ENCODE measurements around the gene SHC4.
"Not testable (repeated sequence)": the region's sequence is repeated elsewhere in the genome, so short reads cannot be mapped to it uniquely, and the experiment has no call there.

Gene SHC4

GRCh38 chr15:48876057-48876456 is 87.7 kb downstream of the SHC4 start:
- no peak for DNase-seq

GRCh38 chr15:48875241-48875960 is 88.3 kb downstream of the SHC4 start:
- no peak for DNase-seq

DNA sequence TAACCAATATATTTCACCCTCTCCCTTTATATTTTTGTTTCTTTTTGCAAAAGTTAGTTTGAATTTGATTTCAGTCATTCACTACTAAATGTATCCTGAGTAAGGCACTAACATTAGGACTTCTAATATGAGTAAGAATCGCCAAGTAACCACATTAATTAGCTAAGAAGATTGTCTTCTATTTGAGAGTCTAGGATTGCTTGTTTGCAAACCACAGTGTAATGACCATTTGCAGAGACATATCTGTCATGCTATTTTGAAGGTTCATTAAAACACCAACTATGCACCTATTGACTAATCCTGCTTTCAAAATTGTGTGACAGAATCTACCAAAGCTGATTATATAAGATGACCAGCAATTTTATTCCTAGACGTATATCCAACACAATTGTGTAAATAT is 91.1 kb downstream of the SHC4 start:
- DNase-seq: no peak

DNA sequence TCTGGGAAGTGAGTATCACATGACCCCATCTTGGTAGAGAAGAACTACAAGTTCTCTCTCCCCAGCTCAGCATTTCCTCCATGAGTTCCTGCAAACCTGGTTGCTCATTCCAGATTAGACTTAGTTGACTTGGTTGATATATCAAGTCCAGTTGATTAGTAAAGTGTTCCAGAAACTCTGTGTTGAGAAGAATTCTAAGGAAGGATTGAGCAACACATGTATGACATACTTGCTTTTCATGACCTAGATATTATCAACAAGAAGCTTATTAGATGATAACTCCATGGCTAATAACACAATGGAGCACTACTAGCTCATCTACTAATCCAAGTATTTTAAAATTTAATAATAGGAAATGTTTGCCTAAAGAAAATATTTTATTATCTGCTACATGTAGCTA is 92.2 kb downstream of the SHC4 start:
- no peak for DNase-seq

- DNase-seq: no peak
Observed at GRCh38 chr15:48869966-48870365, 93.8 kb downstream of the SHC4 start.

DNA sequence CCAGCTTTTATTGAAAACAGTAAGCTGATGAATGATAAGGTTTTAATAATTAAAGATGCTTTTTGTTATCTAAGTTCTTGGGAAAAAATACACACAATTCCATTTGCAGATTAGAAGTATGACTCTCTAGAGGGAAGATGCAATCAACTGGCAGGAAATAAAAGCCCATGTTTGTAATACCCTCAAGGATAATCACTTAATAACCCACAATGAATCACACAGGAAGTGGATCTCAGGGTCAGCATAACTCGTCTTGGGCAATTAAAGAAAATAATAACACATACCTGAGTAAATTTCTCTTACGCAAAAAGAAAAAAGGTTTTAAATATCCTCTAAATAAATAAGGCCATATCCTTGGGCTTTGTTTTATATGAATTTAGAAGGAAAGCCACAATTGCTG is 95.2 kb downstream of the SHC4 start:
- DNase-seq: peak; percentile 68

DNA sequence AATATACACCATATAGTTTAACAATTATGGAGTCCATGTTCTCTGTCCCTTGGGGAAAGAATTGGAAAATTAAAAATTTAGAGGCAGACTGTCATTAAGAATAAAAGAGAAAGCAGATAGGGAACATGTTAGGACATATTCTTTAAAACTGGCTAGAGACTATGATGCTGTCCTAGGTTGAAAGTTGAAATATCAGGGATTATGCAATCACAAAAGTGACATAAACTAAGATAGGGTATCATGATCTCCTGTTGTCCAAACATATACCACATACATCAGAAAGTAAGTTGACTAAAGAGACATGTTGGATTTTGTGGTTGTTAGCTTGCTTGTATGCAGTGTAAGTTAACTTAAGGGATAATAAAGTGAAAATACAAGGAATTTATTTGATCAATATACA is 95.7 kb downstream of the SHC4 start:
- no peak for DNase-seq

DNA sequence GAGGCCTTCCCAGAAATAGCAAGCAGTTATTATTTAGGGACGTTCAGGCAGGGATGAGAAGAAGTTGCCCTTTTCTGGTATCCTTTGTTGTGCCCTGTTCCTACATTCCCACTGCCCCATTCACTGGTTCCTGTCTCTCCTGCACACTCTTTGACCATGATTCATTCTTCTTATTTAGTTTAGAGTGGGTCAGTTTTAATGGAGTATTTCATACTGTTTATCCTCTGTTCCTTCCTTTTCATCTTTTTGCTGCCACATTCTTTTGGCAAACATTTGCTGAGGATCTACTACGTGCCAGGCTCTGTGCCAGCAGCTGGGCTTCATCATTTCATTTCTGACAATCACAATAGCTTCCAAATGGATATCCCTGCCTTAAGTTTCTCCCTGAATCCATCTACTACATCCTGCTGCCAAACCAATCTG is 97.6 kb downstream of the SHC4 start:
- peak; percentile 54 for DNase-seq

DNA sequence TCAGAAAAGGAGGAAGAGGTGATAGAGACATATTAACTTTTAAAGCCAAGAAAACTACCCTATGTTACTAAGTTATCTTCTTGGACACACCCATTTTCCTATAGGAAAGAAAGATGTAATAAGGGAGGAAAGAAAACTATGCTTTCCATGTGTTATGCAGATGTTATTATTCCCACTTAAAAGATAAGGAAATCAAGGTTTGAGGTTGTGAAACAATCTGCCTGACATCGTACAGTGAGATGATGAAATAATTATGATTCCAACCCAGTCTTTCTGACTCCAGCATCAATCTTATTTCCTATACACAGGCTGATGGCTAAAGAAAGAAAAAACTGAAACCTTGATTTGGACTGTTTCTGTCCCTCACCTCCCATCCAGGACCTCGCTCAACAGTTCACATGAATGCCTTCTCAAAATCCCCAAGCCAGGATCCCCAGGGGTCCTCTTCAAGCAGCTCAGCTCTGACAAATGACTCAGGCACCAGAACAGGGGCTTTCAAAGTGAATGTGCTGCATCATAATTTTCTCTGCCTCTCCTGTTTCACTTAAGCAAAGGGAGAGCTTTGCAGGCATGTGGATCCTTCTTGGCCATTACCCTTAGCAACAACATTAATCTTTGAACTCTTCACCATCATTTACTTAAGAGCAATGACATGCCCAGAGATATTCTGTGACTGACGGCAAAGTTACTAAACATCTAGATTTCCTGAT is 98.2 kb downstream of the SHC4 start:
- peak; percentile 85 for DNase-seq

DNA sequence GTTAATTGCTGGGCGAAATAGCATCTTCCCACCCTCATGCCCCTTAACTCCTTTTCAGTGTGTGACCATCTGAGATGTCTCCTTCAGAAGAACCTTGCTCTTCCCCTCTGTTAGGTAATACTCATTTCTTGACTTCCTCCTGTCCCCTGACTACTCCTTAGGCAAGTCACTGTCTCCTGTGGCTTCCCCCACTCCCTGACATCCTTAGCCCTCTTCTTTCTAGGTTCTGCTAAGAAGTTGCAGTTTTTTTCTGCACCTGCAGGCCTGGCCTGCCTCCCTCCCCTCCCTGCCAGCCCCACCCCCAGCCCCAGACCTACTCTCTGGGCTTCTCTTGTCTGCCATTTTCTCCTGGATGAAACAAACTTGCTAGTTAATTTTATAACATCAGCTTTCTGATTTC is 101.0 kb downstream of the SHC4 start:
- no peak for DNase-seq

DNA sequence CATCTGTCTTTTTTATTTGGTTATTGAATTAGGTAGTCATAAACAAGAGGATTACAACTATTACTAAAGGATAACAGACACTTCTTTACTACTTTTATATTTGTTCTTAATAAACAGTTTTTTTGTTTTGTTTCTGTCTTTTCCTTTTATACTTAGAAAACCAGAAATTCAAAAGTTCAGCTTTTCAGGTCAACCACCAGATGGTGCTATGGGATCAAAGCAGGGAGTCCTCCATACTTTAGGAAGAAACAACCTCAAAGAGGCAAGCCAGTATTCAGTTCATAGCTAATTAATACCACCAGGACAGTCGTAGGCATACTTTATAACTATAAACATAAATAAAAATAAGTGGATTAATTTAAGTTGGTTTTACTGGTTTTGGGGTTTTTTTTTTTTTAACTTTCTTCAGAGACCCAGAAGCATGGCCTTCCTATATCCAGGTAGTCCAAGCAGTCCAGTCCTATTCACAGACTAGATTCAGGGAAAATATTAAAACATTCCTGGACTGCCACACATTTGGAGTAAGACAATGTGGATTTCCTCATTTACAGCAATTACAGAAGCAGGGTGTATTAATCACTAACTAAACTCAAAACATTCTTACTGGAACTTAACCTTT is 101.8 kb downstream of the SHC4 start:
- peak; percentile 72 for DNase-seq

DNA sequence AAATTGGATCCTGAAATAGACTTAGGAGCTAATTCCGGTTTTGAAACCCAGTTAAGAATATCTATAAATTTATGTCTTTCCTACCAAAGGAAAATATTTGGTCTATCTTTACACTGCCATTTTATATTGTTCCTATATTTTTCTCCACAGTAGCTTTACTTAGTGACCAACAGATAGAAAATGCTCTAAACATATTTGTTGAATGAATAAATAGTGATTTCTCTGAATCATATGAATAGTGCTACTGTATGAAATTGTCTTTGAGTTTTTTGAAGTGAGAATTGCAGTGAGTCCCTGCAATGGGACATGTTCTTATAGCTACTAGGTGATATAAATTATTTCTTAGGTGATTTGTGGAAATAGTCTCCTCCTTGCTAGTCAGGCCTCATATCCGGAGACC is 104.3 kb downstream of the SHC4 start:
- peak; percentile 17 for DNase-seq

- DNase-seq: peak; percentile 79
Observed at GRCh38 chr15:48858401-48858800, 105.3 kb downstream of the SHC4 start.

- peak; percentile 55 for DNase-seq
Observed at GRCh38 chr15:48856942-48857341, 106.8 kb downstream of the SHC4 start.

GRCh38 chr15:48855501-48856440 is 107.9 kb downstream of the SHC4 start:
- peak; percentile 59 for DNase-seq

DNA sequence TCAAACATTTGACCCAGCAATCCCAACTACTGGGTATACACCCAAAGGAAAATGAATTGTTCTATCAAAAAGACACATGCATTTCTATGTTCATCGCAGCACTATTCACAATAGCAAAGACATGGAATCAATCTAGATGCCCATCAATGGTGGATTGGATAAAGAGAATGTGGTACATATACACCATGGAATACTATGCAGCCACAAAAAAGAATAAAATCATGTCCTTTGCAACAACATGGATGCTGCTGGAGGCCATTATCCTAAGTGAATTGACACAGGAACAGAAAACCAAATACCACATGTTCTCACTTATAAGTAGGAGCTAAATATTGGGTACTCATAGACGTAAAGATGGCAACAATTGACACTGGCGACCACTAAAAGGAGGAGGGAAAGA is 109.3 kb downstream of the SHC4 start:
- DNase-seq: not testable (repeated sequence)

DNA sequence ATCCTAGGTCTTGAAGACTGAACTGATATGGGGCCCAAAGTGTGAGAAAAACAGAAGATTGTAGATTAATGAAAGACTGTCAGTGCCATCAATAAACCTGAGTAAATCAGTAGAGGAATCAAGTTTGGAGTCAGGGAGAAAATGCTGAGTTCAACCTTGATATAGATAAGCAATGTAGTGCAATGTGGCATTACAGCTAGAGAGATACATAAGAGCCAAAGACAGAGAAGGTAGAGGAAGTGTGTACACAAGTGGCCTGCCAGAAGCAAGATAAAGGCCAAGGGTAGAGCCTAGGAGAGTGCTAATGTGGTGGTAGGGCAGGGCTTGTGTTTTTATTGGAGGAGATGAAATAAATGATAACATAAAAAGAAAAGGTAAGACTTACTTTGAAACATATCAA is 111.8 kb downstream of the SHC4 start:
- no peak for DNase-seq

DNA sequence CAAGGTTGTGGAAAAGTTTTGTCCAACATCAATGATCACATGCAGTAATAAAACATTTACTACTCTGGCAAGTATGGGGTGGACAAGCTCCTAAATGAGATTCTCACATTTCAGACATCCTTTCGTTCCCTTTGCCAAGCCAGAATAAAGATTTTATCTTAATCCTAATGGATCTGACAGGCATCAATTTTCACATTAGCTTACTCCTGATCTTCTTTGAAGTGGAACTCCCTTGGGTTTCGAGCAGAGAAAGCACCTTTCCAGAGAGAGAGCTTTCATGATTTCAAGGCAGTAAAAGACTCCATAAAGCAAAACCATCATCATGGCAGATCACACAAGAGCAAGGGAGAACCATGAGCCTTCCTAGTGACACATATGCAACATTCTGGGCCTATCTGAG is 113.1 kb downstream of the SHC4 start:
- DNase-seq: no peak

GRCh38 chr15:48845123-48845522 is 118.6 kb downstream of the SHC4 start:
- DNase-seq: no peak

DNA sequence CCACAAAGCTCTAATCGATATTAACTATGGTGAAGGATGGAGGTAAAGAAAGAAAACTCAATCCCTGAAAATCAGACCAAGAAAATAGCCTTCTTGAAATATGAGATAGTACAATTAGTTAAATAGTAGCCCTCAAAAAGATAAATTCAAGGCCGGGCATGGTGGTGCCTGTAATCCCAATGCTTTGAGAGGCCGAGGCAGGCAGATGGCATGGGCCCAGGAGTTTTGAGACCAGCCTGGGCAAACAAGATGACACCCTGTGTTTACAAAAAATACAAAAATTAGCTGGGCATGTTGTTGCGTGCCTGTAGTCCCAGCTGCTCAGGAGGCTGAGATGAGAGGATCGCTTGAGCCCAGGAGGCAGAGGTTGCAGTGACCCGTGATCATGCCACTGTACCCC is 121.2 kb downstream of the SHC4 start:
- DNase-seq: no peak

- no peak for DNase-seq
Observed at GRCh38 chr15:48834756-48835155, 129.0 kb downstream of the SHC4 start.

GRCh38 chr15:48833526-48834239 is 130.0 kb downstream of the SHC4 start:
- DNase-seq: no peak
